Neutrophil (primary cell): ENCODE measurements around the gene GRAMD4.

Experiments
- H3K27ac ChIP-seq: fragments of 200-600 bp; sonication (generic); 2 replicates; pipeline ENCODE4 v1.5.1; 2016; ENCODE audit warnings: mild to moderate bottlenecking, moderate library complexity
- H3K27me3 ChIP-seq: fragments of 200-600 bp; sonication (generic); 2 replicates; pipeline ENCODE4 v1.6.0; 2016; ENCODE audit warnings: mild to moderate bottlenecking
- H3K36me3 ChIP-seq: fragments of 200-600 bp; sonication (generic); 2 replicates; pipeline ENCODE4 v1.5.1; 2017
- H3K4me1 ChIP-seq, 2 experiments: fragments of 200-600 bp in 1 of 2; sonication (generic) in 1 of 2; 1 replicate in 1 of 2; 2 replicates in 1 of 2; pipeline versions ENCODE4 v1.5.1 to v1.6.1; 2013 to 2016; ENCODE audit warnings: low read depth in 1 of 2, low read length in 1 of 2, mild to moderate bottlenecking in 1 of 2, moderate library complexity in 1 of 2; ENCODE audit not compliant: control insufficient read depth in 1 of 2, insufficient read depth in 1 of 2
- H3K4me3 ChIP-seq, 2 experiments: fragments of 200-600 bp in 1 of 2; sonication (generic) in 1 of 2; 1 replicate in 1 of 2; 2 replicates in 1 of 2; pipeline ENCODE4 v1.5.1; 2013 to 2016; ENCODE audit warnings: low read depth in 1 of 2, low read length in 1 of 2, mild to moderate bottlenecking in 1 of 2, moderate library complexity in 1 of 2
- H3K9me3 ChIP-seq: fragments of 200-600 bp; sonication (generic); 2 replicates; pipeline ENCODE4 v1.5.1; 2016
- CTCF ChIP-seq: fragments of 200-600 bp; sonication (generic); IDR thresholded peaks from 2 replicates; pipeline ENCODE4 v1.5.1; 2016; ENCODE audit warnings: antibody characterized with exemption

The GRAMD4 gene

GRCh38 chr22:46675479-46675878 lies 55.3 kb downstream of the GRAMD4 start:
- Histone ChIP-seq H3K36me3 (peaks cover 78% of the 10 kb centered on the region), H3K27me3 (no peaks in the 10 kb centered on the region), H3K4me3 (no peak overlapping the region), H3K4me1 (peaks cover 15 to 16% of the 10 kb centered on the region in 2 experiments), H3K9me3 (no peaks in the 10 kb centered on the region), H3K27ac (no peak overlapping the region)
- TF ChIP-seq CTCF: no peak

GRCh38 chr22:46675938-46676337 lies 55.8 kb downstream of the GRAMD4 start:
- H3K27me3 ChIP-seq: no peaks in the 10 kb centered on the region
- no peak for TF ChIP-seq CTCF
- no peaks in the 10 kb centered on the region for H3K9me3 ChIP-seq
- peaks cover 15 to 16% of the 10 kb centered on the region in 2 experiments for H3K4me1 ChIP-seq
- no peak overlapping the region for H3K27ac ChIP-seq
- no peak overlapping the region for H3K4me3 ChIP-seq
- H3K36me3 ChIP-seq: peaks cover 73% of the 10 kb centered on the region

GRCh38 chr22:46676479-46676878 lies 56.3 kb downstream of the GRAMD4 start:
- no peaks in the 10 kb centered on the region for H3K9me3 ChIP-seq
- no peak overlapping the region for H3K27ac ChIP-seq
- peaks cover 71% of the 10 kb centered on the region for H3K36me3 ChIP-seq
- no peaks in the 10 kb centered on the region for H3K27me3 ChIP-seq
- TF ChIP-seq CTCF: no peak
- H3K4me1 ChIP-seq: peaks cover 15 to 16% of the 10 kb centered on the region in 2 experiments
- H3K4me3 ChIP-seq: no peak overlapping the region

GRCh38 chr22:46676881-46677280 lies 56.7 kb downstream of the GRAMD4 start:
- Histone ChIP-seq H3K4me1 (peaks cover 15 to 16% of the 10 kb centered on the region in 2 experiments), H3K36me3 (peaks cover 70% of the 10 kb centered on the region), H3K9me3 (no peaks in the 10 kb centered on the region), H3K27me3 (no peaks in the 10 kb centered on the region), H3K4me3 (no peak overlapping the region), H3K27ac (no peak overlapping the region)
- TF ChIP-seq CTCF: no peak

- Histone ChIP-seq H3K4me3 (no peak overlapping the region), H3K36me3 (peaks cover 69% of the 10 kb centered on the region), H3K27ac (no peak overlapping the region), H3K27me3 (no peaks in the 10 kb centered on the region), H3K4me1 (peaks cover 15 to 16% of the 10 kb centered on the region in 2 experiments), H3K9me3 (no peaks in the 10 kb centered on the region)
- TF ChIP-seq CTCF: no peak
Measured at GRCh38 chr22:46677323-46678002, 57.3 kb downstream of the GRAMD4 start.
